HUDEP-2 (cell line): ENCODE results near the gene IMP4.

Experiments
- DNase-seq, 76 experiments: peaks; one replicate each; lab custom pipeline; 2025; ENCODE audit not compliant: unreplicated experiment in 76 of 76; lab: John Stamatoyannopoulos, UW

Gene IMP4

DNA sequence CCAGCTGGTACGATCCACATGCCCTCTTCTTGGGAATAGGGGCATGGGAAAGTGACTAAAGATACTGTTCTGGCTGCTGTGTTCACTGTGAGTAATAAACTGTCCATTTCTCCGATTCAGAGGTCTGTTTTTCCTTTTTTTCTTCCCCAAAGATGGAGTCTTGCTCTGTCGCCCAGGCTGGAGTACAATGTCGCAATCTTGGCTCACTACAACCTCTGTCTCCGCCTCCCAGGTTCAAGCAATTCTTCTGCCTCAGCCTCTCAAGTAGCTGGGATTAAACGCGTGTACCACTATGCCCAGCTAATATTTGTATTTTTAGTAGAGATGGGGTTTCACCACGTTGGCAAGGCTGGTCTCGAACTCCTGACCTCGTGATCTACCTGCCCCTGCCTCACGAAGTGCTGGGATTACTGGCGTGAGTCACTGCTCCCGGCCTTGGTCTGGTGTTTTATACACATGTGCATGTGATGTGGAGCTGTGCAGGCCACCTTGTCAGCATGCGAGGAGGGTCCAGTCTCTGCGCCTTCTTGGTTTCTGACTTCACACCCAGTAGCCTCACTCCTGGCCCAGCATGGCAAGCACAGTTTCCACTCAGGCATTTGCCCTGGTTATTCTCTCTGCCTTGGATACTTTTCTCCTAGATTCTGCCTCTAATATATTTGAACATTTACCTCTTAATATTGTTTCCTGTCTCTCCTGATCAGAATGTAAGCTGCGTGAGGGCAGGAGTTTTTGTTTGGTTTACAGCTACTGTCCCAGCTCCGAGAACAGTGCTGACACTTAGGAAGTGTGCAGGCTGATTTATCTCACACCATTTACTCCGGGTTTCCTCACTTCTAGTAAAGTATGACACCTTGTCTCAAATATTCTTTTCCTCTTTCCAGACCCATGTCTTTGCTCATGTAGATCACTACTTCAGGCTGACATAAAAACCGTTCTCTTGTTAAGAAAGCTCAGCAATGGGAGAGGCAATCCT, 32.9 kb downstream of the IMP4 start:
- DNase-seq = no peak

DNA sequence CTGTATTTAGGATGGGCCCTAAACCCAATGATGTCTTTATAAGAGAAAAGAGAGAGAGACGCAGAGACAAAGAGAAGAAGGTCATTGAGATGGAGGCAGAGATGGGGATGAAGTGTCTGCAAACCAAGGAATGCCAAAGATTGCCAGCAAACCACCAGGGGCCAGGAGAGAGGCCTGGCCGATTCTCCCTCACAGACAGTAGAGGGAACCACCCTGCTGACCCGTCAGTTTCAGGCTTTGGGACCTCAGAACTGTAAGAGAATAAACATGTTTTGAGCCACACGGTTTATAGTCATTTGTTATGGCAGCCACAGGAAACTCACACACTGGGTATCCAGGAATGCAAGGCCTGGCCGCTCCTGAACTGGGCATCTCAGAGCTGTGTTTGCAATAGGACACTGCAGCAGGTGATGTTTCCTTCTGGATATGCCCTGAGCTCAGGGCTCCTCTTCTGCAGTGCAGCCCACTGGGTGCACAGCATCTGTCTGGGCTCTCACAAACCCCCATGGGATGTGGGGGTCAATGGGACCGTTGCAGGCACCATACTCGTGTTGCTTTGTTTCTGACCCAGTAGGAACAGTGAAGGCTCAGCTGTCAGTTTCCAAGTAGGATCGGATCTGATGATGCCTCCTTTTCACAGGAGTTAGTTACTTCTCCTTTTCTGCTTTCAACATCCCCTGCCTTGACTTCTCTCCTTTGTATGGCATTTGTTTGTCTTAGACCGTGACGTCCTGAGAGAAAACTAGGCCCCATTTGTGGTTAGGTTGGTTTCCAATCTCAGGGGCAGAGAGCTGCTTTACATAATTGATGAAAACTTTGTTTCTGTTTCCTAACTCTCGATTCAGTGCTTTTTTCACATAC, 34.0 kb downstream of the IMP4 start:
- no peak for DNase-seq

DNA sequence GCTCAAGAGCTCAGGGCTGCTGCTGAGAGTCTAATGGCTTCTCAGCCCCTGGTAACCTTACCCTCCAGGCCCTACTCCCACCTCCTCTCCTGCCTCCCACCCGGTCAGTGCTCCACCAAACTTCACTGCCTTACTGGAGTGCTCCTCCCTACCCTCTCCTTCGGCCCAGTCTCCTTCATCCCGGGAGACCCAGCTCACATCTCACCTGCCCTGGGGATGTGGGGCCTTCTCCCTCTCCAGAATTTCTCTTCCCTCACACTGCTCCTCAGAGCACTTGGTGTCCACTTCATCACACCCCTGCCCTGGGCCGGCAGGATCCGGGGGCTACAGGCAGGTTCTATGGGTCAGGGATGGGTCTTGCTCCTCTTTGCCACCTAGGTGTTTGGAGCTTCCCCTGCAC, 34.8 kb downstream of the IMP4 start:
- DNase-seq = no peak

DNA sequence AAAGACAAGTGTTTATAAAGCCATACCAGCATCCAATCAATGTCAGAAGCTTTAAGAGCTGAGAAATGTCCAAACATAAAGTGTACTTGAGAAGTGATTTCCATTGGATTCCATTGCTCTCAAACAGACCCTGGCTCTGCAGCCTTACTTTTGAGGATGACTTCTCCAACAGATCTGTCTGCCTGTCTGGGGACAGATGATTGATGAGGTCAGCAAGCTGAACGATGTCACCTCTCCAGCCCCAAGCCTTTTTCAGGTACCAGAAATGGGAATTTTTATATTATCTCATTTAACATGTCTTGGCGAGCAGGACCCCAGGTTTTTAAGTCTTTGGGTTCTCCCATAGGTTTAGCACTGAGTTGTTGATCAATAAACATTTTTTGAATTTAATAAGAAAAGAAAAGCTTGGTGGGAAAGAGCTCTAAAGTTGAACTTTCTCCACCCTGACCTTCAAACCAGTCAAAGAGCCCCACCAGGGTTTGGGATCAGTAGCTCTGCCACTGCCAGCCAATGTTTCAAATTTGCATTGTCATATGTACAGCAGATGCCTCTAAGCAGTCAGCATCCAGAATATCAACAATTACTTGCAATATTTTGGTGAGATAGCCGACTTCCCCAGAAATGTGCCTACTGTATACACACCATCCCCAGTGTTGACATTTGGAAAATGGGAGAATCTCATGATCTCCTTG, 35.7 kb downstream of the IMP4 start:
- no peak for DNase-seq

DNA sequence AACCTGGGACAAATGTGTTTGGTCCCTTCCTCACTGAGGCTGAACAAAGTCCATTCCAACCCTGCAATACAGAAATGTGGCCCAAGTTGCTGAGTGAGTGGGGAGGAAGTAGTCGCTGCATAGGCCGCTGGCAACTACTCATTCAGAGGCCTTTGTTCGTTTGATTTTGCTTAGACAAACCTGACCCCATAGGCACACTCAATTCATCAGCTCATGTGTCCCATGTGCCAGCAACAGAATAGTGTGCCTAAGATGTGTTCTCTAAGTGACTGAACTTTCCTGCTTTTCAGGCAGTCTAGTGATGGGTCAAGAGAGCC, 36.2 kb downstream of the IMP4 start:
- DNase-seq = no peak

DNA sequence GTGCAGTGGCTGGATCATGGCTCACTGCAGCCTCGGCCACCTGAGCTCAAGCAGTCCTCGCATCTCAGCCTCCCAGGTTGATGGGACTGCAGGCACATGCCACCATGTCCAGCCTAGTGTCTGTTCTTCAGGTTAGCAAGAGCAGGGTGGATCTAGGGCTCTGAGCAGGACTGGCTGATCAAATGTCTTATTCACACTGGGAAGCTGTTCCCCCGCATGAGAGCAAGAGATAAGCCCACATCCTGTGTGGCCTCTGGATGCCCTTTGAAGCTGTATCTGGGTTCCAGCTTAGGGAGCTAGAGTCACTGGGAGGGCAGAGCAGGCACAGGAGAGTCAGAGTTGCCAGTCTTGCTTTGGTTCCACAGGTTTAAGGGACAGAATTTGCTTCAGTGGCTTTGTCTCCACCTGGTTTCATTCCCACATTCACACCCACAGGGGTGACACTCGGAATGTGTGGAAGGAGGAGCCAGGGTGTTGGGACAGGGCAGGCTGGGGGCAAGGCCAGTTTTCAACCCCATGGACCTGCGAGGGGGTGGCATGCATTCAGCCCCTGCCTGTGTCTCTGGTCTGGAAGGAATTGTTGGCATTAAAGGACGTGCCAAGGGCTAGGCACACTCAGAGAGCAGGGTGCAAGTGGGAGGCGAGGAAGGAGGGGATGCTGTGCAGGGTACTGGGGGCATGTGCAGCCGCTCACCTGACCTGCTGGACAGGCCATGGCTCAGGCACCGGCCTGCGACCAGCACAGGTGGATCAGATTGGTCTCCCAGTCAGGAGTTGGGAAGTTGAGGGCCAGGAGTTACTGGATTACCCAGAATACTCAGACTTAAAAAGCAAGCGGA, 37.6 kb downstream of the IMP4 start:
- peak in 42 of 76 experiments; percentile 3 to 58 (median 26) for DNase-seq

DNA sequence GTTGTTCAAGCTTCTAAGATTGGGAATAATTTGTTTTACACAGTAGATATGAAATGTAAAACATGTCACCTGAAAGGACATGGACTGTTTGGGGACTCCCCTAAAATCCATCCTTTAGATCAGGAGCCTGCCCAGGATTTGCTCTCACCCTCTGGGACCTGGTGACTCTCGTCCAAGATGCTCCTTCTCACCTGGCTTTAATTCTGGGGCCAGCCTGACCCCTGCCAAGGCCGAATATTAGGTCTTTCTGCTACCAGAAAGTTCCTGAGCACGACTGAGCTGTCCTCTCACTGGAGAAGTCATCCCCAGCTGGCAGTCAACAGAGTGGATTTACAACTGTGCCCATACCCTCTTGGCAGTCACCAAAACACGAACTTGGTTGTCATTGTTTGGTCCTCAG, 38.4 kb downstream of the IMP4 start:
- DNase-seq = no peak

DNA sequence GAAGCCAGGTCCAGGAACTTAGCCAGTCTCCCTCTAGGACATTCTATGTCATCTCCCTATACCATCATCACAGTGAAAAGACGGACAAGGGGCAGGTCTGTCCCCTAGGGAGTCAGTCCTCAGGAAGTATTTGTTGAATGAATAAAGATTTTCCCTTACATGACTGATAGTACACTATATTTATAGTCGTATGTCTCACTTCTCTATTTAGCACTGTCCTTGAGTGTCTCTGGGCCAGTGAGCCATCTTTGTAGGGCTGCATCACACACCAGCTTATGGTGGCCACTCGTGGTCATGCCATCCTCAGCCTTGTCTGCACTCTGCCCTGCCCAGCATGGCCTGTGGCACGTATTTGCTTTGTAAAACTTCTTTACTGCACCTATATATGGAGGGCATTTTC, 38.9 kb downstream of the IMP4 start:
- no peak for DNase-seq

DNA sequence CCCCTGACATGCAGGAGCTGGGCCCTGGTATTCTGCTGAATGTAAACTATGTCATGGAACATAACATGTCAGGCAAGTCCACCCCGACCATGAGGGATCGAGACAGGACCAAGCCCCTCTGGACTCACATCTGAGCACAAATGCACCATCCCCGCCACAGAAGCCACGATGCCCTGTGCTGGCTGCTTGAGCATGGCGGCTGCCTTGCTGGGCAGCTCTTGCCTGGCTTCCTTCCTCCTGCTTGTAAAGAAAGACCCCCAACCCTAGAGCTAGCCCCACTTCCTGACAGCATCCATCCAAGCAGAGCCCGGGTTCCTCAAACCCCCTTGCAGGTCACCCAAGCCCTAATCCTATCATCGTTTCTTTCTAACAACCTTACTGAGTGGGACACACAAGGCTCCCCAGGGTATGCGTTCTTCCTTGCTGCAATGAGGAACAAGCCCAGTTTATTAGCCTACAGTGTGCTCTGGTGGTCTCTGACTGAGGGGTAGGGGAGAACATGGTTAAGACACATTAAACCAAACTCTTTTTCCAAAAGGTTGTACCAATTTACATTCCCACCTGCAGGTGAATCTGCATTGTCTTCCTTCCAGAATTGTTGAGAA, 39.7 kb downstream of the IMP4 start:
- DNase-seq = no peak

DNA sequence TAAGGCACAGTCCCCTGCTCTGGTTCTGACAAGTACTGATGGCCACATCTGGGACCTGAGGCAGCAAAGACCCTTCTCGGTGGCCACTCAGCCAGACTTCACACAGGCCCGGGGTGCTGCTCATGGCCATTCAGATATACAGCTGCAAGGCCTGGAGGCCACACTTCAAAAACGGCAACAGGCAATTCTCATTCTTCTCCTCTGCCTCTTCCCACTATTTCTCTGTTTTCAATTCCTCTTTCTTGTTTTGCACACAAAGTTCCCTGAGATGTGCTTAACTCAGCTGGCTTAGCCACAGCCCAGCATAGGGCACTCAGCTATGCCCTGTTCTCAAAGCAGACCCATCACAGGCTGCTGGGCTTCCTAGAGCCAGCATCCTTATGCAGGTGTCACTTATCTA, 43.0 kb downstream of the IMP4 start:
- no peak for DNase-seq

DNA sequence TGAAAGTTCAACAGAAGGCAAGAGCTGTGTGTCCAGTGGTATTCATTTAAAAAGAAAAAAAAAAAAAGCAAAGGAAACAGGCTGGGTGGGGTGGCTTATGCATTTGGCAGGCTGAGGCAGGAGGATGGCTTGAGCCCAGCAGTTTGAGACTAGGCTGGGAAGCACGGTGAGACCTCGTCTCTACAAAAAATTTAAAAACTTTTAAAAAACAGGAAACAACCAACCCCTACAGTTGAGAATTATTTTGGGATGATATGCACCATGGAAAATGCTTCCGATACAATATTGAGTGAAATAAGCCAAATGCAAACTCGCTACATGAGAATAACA, 44.3 kb downstream of the IMP4 start:
- DNase-seq = no peak

DNA sequence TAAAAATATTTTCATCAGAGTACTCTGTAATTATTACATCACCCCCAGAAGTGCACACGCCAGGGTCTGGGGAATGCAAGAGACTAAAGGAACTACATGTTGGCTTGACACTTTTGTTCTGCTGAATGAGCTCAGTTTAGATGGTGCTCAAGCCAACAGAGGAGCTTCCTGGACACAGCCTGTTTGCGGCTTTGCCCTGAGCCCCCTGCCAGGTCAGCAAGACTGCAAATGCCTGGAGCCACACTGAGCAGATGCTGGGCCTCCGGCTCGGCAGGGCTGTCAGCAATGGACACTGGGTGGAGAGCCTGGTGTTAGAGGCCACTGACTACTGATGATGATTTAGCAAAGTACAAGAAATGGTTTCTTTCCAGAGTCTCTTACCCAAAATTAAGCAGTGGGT, 45.1 kb downstream of the IMP4 start:
- DNase-seq = no peak

DNA sequence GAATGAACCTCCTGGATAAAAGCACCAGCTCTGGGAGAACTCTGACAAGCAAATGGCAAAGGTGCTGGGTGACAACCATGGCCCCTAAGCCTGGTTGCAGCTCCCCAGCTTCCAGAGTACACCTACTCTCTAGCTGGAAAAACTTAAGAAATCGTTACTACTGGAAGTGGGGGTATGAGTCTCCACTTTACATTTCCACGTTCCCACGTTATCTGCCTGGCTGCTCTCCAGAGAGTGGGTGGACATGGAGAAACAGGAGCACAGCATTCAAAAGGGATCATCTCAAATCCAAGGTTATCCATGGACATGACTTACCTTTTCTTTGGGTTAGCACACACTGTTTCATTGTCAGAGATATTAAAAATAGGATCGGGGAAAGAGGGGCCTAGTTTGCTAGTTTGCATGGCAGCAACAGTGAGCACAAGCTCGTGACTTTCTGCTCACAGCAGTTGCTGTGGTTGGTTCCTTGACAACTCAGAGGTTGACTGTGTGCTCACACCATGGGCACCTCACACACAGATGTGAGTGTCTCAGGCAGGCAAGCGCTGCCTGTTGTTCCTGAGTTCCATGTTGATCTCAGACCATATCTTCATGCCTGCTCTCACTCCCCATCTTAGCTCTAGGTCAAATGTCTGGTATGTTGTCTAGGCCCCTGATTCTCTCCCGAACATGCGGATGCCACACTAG, 45.7 kb downstream of the IMP4 start:
- no peak for DNase-seq

DNA sequence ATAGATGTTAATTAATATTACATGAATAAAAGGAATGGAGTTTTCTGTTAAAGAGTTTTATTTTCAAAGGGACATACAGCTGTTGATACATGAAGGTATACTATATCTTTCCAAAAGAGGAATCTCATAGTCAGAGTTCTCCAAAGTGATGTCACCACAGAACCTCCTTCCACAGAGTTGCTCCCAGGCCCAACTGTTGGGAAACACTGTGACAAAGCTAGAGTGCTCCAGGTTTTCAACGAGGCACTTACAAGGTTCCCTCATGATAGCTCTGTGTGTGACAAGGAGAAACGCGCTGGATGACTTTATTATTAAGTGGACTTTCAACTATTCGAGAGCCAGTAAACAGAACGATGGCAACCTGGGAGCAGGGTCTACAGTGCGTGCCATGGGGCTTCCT, 46.7 kb downstream of the IMP4 start:
- no peak for DNase-seq

DNA sequence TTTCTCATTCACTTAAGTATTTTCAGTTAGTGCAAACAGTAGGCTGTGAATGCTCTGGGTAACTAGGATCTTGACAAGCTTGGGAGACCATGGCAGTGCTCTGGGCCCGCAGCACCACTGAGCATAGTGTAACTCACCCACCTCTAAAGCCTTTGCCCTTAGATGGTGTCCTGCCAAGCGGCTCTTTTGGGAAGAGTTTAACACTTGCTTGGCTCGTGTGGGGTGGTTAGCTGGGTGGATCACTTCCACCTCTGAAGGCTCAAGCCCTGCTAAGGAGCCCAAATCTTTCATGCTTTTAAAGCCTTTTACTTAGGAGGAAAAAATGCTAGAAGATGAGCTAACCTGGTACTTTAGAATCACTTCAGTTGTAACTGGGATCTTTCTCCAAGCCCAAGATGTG, 47.1 kb downstream of the IMP4 start:
- no peak for DNase-seq

DNA sequence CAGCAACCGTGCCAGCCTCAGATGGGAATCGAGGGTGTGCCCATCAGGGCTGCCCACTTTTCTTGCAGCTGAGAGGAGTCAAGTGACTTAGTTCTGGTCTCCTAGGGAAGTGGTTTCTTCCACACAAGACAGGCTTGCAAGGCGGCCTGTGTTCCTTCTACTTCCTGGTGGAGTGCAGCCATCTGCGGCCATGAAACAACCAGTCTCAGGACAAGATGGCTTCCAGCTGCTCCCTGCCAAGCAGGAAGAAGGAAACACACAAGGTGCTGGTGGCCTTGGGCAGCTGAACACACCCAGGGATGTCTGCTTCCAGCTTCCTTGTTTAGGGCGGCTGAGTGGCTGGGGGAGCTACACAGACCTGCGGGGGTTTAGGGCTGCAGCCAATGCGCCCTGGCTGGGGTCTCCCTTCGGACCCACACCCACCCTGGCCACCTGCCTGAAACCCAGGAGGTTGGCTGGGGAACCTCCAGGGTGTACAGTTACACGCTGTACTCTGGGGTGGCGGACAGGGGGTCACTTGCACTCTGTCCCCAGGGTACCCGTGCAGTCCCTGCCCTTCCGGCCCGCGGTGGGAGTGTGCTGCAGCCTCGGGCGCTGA, 47.9 kb downstream of the IMP4 start:
- DNase-seq = no peak

DNA sequence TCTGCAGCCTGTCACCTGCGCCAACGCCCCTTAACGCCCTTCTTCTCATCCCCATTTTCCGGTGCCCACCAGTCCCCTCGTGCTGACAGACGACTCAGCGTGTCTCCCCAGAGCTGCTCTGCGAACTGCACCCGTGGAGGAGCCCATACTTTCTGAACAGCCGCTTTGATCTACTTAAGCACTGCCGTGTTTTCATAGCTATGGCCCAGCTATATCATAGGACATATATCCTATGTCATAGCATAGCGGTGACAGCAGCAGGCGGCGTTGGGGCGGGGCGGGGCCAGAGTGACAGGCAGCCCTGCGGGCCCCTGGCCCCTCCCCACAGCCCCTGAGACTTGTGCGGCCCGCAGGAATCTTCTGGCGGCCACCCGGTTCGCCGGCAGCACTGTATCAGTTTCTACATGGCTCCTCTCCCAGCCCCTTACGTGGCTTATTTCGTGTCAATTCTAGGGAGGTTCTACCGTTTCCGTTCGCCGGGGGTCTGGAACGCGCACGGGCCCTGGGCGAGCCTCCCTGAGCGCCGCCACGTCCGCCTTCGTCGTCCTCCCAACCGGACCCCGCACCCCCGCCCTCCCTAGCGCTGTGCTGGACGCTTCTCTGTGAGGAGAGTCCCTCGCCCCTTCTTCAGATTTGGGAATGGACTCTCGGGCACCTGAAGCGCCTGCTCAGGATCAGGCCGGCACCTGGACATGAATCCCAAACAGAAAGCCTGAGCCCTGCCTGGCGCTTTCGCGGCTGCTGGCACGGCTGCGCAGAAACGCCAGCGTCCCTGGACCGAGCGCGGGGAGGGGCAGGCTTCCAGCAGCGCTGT, 48.6 kb downstream of the IMP4 start:
- peak in 50 of 76 experiments; percentile 4 to 69 (median 44) for DNase-seq
